Pancreas (tissue), 10 donors: Measurements from ENCODE around the gene XG. TPM values are rescaled to one million over a fixed set of nuclear protein-coding genes. Genes with fewer than 3 reads are reported as not detected.
"Not testable (repeated sequence)": the region's sequence is repeated elsewhere in the genome, so short reads cannot be mapped to it uniquely, and the experiment has no call there.

Source experiments
- ATAC-seq, 4 donors: fragments of 200-7000 bp; cut with Tn5 transposase; one replicate each; pipeline versions ENCODE4 v1.8.0 to v1.9.1; 2020; ENCODE audit warnings: mild to moderate bottlenecking in 4 of 4, moderate library complexity in 4 of 4
- DNase-seq, 6 donors: peaks; one replicate each; pipeline ENCODE4 v3.0.0-alpha.2; 2020
- FAIRE-seq: peaks from 2 replicates; lab custom pipeline; 2012; peaks lifted over from hg19 to GRCh38; lab: Jason Lieb, UNC
- H3K27ac ChIP-seq, 4 donors: fragments of 200-600 bp; sonication (generic); 1 replicate in 3 of 4; 2 replicates in 1 of 4; pipeline versions ENCODE4 v1.5.0 to v1.8.0; 2020
- H3K27me3 ChIP-seq, 4 donors: fragments of 200-600 bp; one replicate each; pipeline ENCODE4 v1.8.0; 2021
- H3K36me3 ChIP-seq, 3 donors: fragments of 200-600 bp; sonication (generic) in 1 of 3; one replicate each; pipeline versions ENCODE4 v1.5.0 to v1.8.0; 2020 to 2021
- H3K4me1 ChIP-seq, 3 donors: fragments of 200-600 bp; one replicate each; pipeline ENCODE4 v1.8.0; 2021
- H3K4me3 ChIP-seq, 4 donors: fragments of 200-600 bp; sonication (generic) in 2 of 4; one replicate each; pipeline versions ENCODE4 v1.5.0 to v1.8.0; 2020 to 2021
- H3K9me3 ChIP-seq, 4 donors: fragments of 200-600 bp; one replicate each; pipeline ENCODE4 v1.8.0; 2021
- CTCF ChIP-seq, 4 donors: fragments of 200-600 bp; sonication (generic) in 3 of 4; IDR thresholded peaks; one replicate each; pipeline versions ENCODE4 v1.5.0 to v1.8.0; 2021; ENCODE audit warnings: antibody characterized with exemption in 4 of 4
- WGBS, 2 donors: extraction: QIAGEN DNeasy Blood & Tissue Kit; methylation state at CpG; one replicate each; pipeline ENCODE4 v1.1.7; 2013; 5-methylcytosine and 5-hydroxymethylcytosine counted together
- intact Hi-C, 3 donors: fragments of 100-400 bp; cut with DNase I; formaldehyde crosslinking; loops; one replicate each; pipeline versions ENCODE4 v1.11.1 to v1.14.2; 2022
- polyA plus RNA-seq, 2 donors: library from polyadenylated mRNA; stranded (reverse); fragments of 200-250 nt; gene quantifications; one replicate each; pipeline ENCODE4 v1.2.3, GENCODE V29; 2013
- total RNA-seq, 6 donors: library from RNA; stranded (reverse); fragmentation: NEBNext Ultra II Directional in 4 of 6; extraction: Animal tissue kit (Norgen Biotek cat#: 25700) in 4 of 6; gene quantifications; one replicate each; pipeline versions ENCODE4 v1.2.1 to v1.2.4, GENCODE V29; 2021 to 2023
- donor health status: healthy with polysubstance abuse.
- donor health status: DM: no; HTN: no; CAD: no; lungs with moderate emphysema.
- donor health status: DM: no; HTN: no; CAD: no.
- donor health status: control.
- donor health status: control.
- donor health status: Bipolar disorder and iron deficiency.
- donor health status: DM: yes; HTN: yes; CAD: no.
- donor health status: DM: no; HTN: no; CAD: no.
- donor health status: DM: no; HTN: no; CAD: no.
- donor health status: DM: yes; HTN: yes; CAD: no.

The XG gene
- total and polyA plus RNA-seq, 8 donors: 0.11 to 0.38 (median 0.22) TPM; not detected in 4

GRCh38 chrX:2717312-2717711 lies 34.5 kb upstream of the XG start:
- peaks cover 0 to 29% (median 0%) of the 10 kb centered on the region in 3 donors for H3K36me3 ChIP-seq
- WGBS, 2 donors: 64 to 71% methylated on average over 5 of the region's 5 CpGs

GRCh38 chrX:2718821-2719220 lies 33.0 kb upstream of the XG start:
- TF ChIP-seq CTCF (IDR thresholded peaks at IDR 0.05): no peak
- intact Hi-C loops: no loop called here
- WGBS, 2 donors: 96 to 99% methylated on average over 2 of the region's 2 CpGs
- H3K27me3 ChIP-seq: no peaks in the 10 kb centered on the region
- no peak overlapping the region for H3K4me3 ChIP-seq
- H3K4me1 ChIP-seq: no peaks in the 10 kb centered on the region
- DNase-seq: no peak
- peaks cover 0 to 41% (median 5%) of the 10 kb centered on the region in 3 donors for H3K36me3 ChIP-seq
- FAIRE-seq: no peak
- H3K27ac ChIP-seq: no peak overlapping the region
- ATAC-seq: no peak
- no peaks in the 10 kb centered on the region for H3K9me3 ChIP-seq

More at GRCh38 chrX:2717312-2717711, 34.5 kb upstream of the XG start:
- intact Hi-C loops: no loop called here
- Histone ChIP-seq H3K4me1 (no peaks in the 10 kb centered on the region), H3K27ac (no peak overlapping the region), H3K9me3 (no peaks in the 10 kb centered on the region), H3K4me3 (no peak overlapping the region), H3K27me3 (no peaks in the 10 kb centered on the region)
- TF ChIP-seq CTCF (IDR thresholded peaks at IDR 0.05): no peak
- FAIRE-seq (no peak), DNase-seq (no peak), ATAC-seq (no peak)

GRCh38 chrX:2719774-2720447 lies 31.9 kb upstream of the XG start:
- FAIRE-seq: no peak
- intact Hi-C loops: no loop called here
- no peak for TF ChIP-seq CTCF (IDR thresholded peaks at IDR 0.05)
- Histone ChIP-seq H3K27ac (no peak overlapping the region), H3K36me3 (peaks cover 0 to 41% (median 7%) of the 10 kb centered on the region in 3 donors), H3K4me3 (no peak overlapping the region), H3K27me3 (no peaks in the 10 kb centered on the region), H3K9me3 (no peaks in the 10 kb centered on the region), H3K4me1 (no peaks in the 10 kb centered on the region)
- peak in 1 of 6 donors; percentile 2 for DNase-seq
- WGBS, 2 donors: 95 to 96% methylated on average over 10 of the region's 10 CpGs
- no peak for ATAC-seq

GRCh38 chrX:2723286-2723879 lies 28.5 kb upstream of the XG start:
- no peak for TF ChIP-seq CTCF (IDR thresholded peaks at IDR 0.05)
- H3K27ac ChIP-seq: no peak overlapping the region
- no peaks in the 10 kb centered on the region for H3K4me1 ChIP-seq
- DNase-seq (no peak), FAIRE-seq (no peak), ATAC-seq (no peak)
- no peaks in the 10 kb centered on the region for H3K27me3 ChIP-seq
- intact Hi-C loops: no loop called here
- H3K4me3 ChIP-seq: no peak overlapping the region
- H3K9me3 ChIP-seq: no peaks in the 10 kb centered on the region
- H3K36me3 ChIP-seq: peaks cover 0 to 44% (median 7%) of the 10 kb centered on the region in 3 donors
- 92 to 93% methylated on average over 20 of the region's 20 CpGs for WGBS, 2 donors

- ATAC-seq, DNase-seq, FAIRE-seq, H3K27ac ChIP-seq, H3K4me3 ChIP-seq, H3K27me3 ChIP-seq, H3K4me1 ChIP-seq, intact Hi-C loops, H3K9me3 ChIP-seq: not testable (repeated sequence)
- 96 to 97% methylated on average over 11 of the region's 11 CpGs for WGBS, 2 donors
- peaks cover 0 to 39% (median 12%) of the 10 kb centered on the region in 3 donors for H3K36me3 ChIP-seq
Measured at GRCh38 chrX:2727264-2727663, 24.6 kb upstream of the XG start.
